ENCODE measurements around the gene MED25. TPM values are rescaled to one million over a fixed set of nuclear protein-coding genes. Genes with fewer than 3 reads are reported as not detected.

The MED25 gene
- polyA plus RNA-seq, 1 of the 3 experiments (the other 2 are of a cell fraction): 30.2 TPM

DNA sequence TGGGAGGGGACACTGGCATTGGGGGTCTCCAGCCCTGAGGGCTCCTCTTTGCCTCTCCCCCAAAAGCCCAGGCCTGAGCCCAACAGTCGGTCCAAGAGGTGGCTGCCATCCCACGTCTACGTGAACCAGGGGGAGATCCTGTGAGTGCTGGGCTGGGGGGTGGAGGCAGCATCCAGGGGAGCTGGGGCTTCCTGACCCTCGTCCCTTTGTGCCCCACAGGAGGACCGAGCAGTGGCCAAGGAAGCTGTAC is 39.7 kb downstream of the MED25 start (continued):
- TF ChIP-seq REST (IDR thresholded peaks at IDR 0.05; ENCODE audit: low read depth, low read length) (no peak), GATA2 (CRISPR knock-in tag; IDR thresholded peaks at IDR 0.05) (no peak), TAF1 (IDR thresholded peaks at IDR 0.05; ENCODE audit: borderline replicate concordance, low read depth, low read length) (no peak), EZH2phosphoT487 (IDR thresholded peaks at IDR 0.05; ENCODE audit: borderline replicate concordance, low read depth) (no peak), MXI1 (IDR thresholded peaks at IDR 0.05; ENCODE audit: low read depth, low read length) (no peak), RCOR1 (IDR thresholded peaks at IDR 0.05; ENCODE audit: low read length) (no peak)
- TF ChIP-seq, protein P1, sequence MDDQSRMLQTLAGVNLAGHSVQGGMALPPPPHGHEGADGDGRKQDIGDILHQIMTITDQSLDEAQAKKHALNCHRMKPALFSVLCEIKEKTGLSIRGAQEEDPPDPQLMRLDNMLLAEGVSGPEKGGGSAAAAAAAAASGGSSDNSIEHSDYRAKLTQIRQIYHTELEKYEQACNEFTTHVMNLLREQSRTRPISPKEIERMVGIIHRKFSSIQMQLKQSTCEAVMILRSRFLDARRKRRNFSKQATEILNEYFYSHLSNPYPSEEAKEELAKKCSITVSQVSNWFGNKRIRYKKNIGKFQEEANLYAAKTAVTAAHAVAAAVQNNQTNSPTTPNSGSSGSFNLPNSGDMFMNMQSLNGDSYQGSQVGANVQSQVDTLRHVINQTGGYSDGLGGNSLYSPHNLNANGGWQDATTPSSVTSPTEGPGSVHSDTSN (IDR thresholded peaks at IDR 0.05): no peak

DNA sequence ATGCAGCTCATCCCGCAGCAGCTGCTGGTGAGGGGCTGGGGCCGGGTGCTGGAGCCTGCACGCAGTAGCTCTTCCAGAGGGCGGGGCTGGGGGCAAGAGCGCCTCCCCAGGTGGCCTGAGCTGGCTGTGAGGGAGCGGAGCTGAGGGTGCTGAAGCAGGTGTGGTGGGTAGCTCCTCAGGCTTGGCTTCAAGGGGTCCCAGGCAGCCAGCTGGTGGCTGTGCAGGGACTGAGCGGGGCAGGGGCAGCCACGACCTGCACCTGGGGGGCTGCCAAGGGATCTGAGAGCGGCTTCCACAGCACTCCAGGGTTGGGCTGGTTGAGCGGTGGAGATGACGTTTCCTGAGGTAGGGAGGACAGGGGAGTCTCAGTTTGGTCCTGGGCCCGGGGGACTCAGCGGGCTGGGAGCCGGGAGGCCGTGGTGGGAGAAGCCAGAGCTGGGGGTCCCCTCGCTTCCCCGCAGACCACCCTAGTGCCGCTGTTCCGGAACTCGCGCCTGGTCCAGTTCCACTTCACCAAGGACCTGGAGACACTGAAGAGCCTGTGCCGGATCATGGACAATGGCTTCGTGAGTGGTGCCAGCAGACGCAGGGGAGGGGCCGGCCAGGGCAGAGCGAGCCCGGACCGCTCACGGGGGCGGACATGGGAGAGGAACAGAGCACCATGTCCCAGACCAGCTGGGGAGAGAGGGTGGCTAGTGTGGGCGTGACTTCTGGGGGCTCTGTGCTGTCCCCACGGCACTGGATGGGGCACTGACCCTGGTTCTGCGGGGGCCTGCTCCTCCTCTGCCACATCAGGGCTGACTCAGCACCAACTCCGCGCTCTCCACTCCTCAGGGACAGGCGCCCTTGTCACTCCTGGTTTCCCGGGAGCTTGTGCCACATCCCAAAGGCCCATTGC is 40.2 kb downstream of the MED25 start:
- CTCF ChIA-PET: no interaction called here
- Histone ChIP-seq H4K20me1 (ENCODE audit: insufficient read depth) (peaks cover 62% of the 10 kb centered on the region), H2AFZ (ENCODE audit: low read depth) (no peak overlapping the region)

More for the DNA sequence above, 40.2 kb downstream of the MED25 start:
- Histone ChIP-seq H3K27ac (ENCODE audit: low read depth in 2 of 2, low read length in 1 of 2) (peak overlapping the region in 1 of 2 experiments; percentile 65; a peak in 3 of 4 replicates), H3K9me2 (no peaks in the 10 kb centered on the region), H3K4me3 (ENCODE audit: low read depth in 2 of 2, low read length in 1 of 2) (no peak overlapping the region), H3K9me3 (no peaks in the 10 kb centered on the region), H3K27me3 (ENCODE audit: insufficient read depth) (no peaks in the 10 kb centered on the region), H3K4me1 (ENCODE audit: control insufficient read depth in 1 of 2, insufficient read depth in 2 of 2, low read depth in 1 of 2, low read length in 1 of 2) (peaks cover 7 to 8% of the 10 kb centered on the region in 2 experiments; a peak in 3 of 4 replicates), H3F3A (replicated peaks; ENCODE audit: insufficient read depth) (peaks cover 52% of the 10 kb centered on the region), H3K79me2 (ENCODE audit: insufficient read depth) (peaks cover 27% of the 10 kb centered on the region), H3K36me3 (replicated peaks in 1 of 2; ENCODE audit: control insufficient read depth in 1 of 2, insufficient read depth in 2 of 2, low read length in 1 of 2) (peaks cover 18 to 56% of the 10 kb centered on the region in 2 experiments), H3K4me2 (peak overlapping the region; percentile 33; the same call in 1 of the 2 replicates), H3K9ac (no peak overlapping the region)
- TF ChIP-seq, protein P1 (IDR thresholded peaks at IDR 0.05): peak; percentile 29
- TF ChIP-seq FOSL2 (IDR thresholded peaks at IDR 0.05; ENCODE audit: borderline replicate concordance, low read depth) (no peak), EP300 (IDR thresholded peaks at IDR 0.05; ENCODE audit: borderline replicate concordance in 1 of 2, low read depth in 1 of 2, low read length in 1 of 2) (no peak)
- 87% methylated on average over 22 of the region's 37 CpGs for WGBS (ENCODE audit: low lambda C conversion rate)
- DNase-seq: no peak
- POLR2A ChIA-PET: interaction anchor here (1.3 kb wide), 2 partner anchors 8 to 11 kb away, joined by 5 read pairs; partner anchors contain the start of gene PTOV1
